Measurements from ENCODE around the gene MMP13. TPM values are rescaled to one million over a fixed set of nuclear protein-coding genes. Genes with fewer than 3 reads are reported as not detected.

MMP13 gene
- total RNA-seq, 4 donors from 2014 or later: not detected

- TF ChIP-seq EP300 (IDR thresholded peaks at IDR 0.05): no peak
- TF ChIP-seq POLR2AphosphoS5 (IDR thresholded peaks at IDR 0.05): no peak
- TF ChIP-seq POLR2A (IDR thresholded peaks at IDR 0.05; ENCODE audit: low read depth): no peak
- TF ChIP-seq CTCF (IDR thresholded peaks at IDR 0.05): no peak
- Histone ChIP-seq H3K27me3 (peaks cover 0 to 3% (median 0%) of the 10 kb centered on the region in 4 donors), H3K4me3 (no peak overlapping the region), H3K9me3 (no peaks in the 10 kb centered on the region), H3K36me3 (no peaks in the 10 kb centered on the region), H3K4me1 (no peaks in the 10 kb centered on the region), H3K27ac (replicated peaks in 1 of 4) (no peak overlapping the region)
- WGBS: 88% methylated on average over 2 of the region's 2 CpGs
- intact Hi-C loops (cut with DNase I): no loop called here
- no peak for DNase-seq (ENCODE audit: extremely low spot score)
Observed at GRCh38 chr11:102900346-102900745, 55.2 kb downstream of the MMP13 start.

Small RNA genes within 50 kb of the gene (small RNA-seq; reads per million reads assigned to genes)
- 0 reads per million in 3 donors for gene RNU7-159P

Other genes with a start within 250 kb of the MMP13 start
- under 1 TPM in 2 of 4 donors, not detected in 2; 0.33 to 0.45 TPM for gene MMP27, start 250.0 kb downstream of the MMP13 start, total RNA-seq
- 1 to 10 TPM in 1 of 4 donors, under 1 TPM in 1, not detected in 2; 0.23 to 1.3 TPM for gene MMP8, start 230.8 kb downstream of the MMP13 start, total RNA-seq
- gene MMP10, start 175.1 kb downstream of the MMP13 start, total RNA-seq: not detected
- under 1 TPM in 1 of 4 donors, not detected in 3; 0.17 TPM for gene MMP1, start 157.6 kb downstream of the MMP13 start, total RNA-seq
- gene MMP3, start 112.1 kb downstream of the MMP13 start, total RNA-seq: 1 to 10 TPM in 3 of 4 donors, under 1 TPM in 1; 0.32 to 7.5 (median 1.3) TPM
- not detected for gene MMP12, start 80.8 kb downstream of the MMP13 start, total RNA-seq
- gene DCUN1D5, start 136.4 kb upstream of the MMP13 start, total RNA-seq: 10 to 100 TPM; 37.0 to 48.9 (median 42.6) TPM
- gene DYNC2H1, start 153.7 kb upstream of the MMP13 start, total RNA-seq: 10 to 100 TPM in 3 of 4 donors, 1 to 10 TPM in 1; 9.2 to 14.5 (median 12.5) TPM

Data from esophagus muscularis mucosa (tissue), 4 donors.